Neural cell (in vitro differentiated cells): ENCODE data around the gene ADGRD1. TPM values are rescaled to one million over a fixed set of nuclear protein-coding genes. Genes with fewer than 3 reads are reported as not detected.

ENCODE experiments used
- H2AFZ ChIP-seq: fragments of 200-600, 300-800 bp; sonication (generic), shearing (Covaris generic); 2 replicates; pipeline ENCODE4 v1.6.0; 2014; ENCODE audit warnings: low read depth, mild to moderate bottlenecking, antibody characterized with exemption, low read length, moderate library complexity
- H3F3A ChIP-seq: fragments of 200-600 bp; shearing (Covaris generic); 2 replicates; pipeline ENCODE4 v1.6.1; 2016; ENCODE audit warnings: mild to moderate bottlenecking, moderate library complexity, mixed read lengths, antibody characterized with exemption, low read length; ENCODE audit not compliant: insufficient read depth, poor library complexity, severe bottlenecking
- H3K27ac ChIP-seq: fragments of 200-600, 300-800 bp; sonication (generic), shearing (Covaris generic); 2 replicates; pipeline ENCODE4 v1.5.1; 2014; ENCODE audit warnings: mild to moderate bottlenecking, low read length, moderate library complexity
- H3K27me3 ChIP-seq: fragments of 300-800, 200-600 bp; sonication (generic), shearing (Covaris generic); 2 replicates; pipeline ENCODE4 v1.6.0; 2014; ENCODE audit warnings: mild to moderate bottlenecking, low read depth, low read length, moderate library complexity; ENCODE audit not compliant: insufficient read depth
- H3K36me3 ChIP-seq: fragments of 300-800, 200-600 bp; sonication (generic), shearing (Covaris generic); 2 replicates; pipeline ENCODE4 v1.5.1; 2014; ENCODE audit warnings: mild to moderate bottlenecking, antibody characterized with exemption, low read length, moderate library complexity; ENCODE audit not compliant: insufficient read depth
- H3K4me2 ChIP-seq: fragments of 300-800, 200-600 bp; sonication (generic), shearing (Covaris generic); 2 replicates; pipeline ENCODE4 v1.6.0; 2014; ENCODE audit warnings: mild to moderate bottlenecking, low read length
- H3K4me3 ChIP-seq: fragments of 300-800, 200-600 bp; sonication (generic), shearing (Covaris generic); 2 replicates; pipeline ENCODE4 v1.5.1; 2014; ENCODE audit warnings: mild to moderate bottlenecking, low read length, moderate library complexity
- H3K79me2 ChIP-seq: fragments of 200-600 bp; shearing (Covaris generic); replicated peaks from 2 replicates; pipeline ENCODE4 v1.6.0; 2014; ENCODE audit warnings: mild to moderate bottlenecking, low read length, moderate library complexity; ENCODE audit not compliant: insufficient read depth
- H3K9ac ChIP-seq: fragments of 300-800, 200-600 bp; sonication (generic), shearing (Covaris generic); 2 replicates; pipeline ENCODE4 v1.6.1; 2016; ENCODE audit warnings: mild to moderate bottlenecking, low read length, mixed read lengths
- H3K9me2 ChIP-seq: fragments of 200-600 bp; shearing (Covaris generic); 2 replicates; pipeline ENCODE4 v1.6.1; 2016; ENCODE audit warnings: mild to moderate bottlenecking, low read length, mixed read lengths; ENCODE audit not compliant: insufficient read depth
- H3K9me3 ChIP-seq: fragments of 200-600, 300-800 bp; sonication (generic), shearing (Covaris generic); 2 replicates; pipeline ENCODE4 v1.6.1; 2016; ENCODE audit warnings: mild to moderate bottlenecking, mixed run types, low read length, moderate library complexity, mixed read lengths
- H4K20me1 ChIP-seq: fragments of 200-600 bp; shearing (Covaris generic); 2 replicates; pipeline ENCODE4 v1.6.1; 2016; ENCODE audit warnings: mild to moderate bottlenecking, mixed run types; ENCODE audit not compliant: insufficient read depth
- EP300 ChIP-seq: fragments of 450-650 bp; conservative IDR thresholded peaks from 2 replicates; pipeline ENCODE4 v1.6.1; 2014; ENCODE audit warnings: antibody characterized with exemption, mild to moderate bottlenecking, moderate library complexity; ENCODE audit not compliant: poor library complexity, severe bottlenecking
- EZH2 ChIP-seq: fragments of 200-600, 300-800 bp; shearing (Covaris generic), sonication (generic); IDR thresholded peaks from 2 replicates; pipeline ENCODE4 v1.6.1; 2014; ENCODE audit warnings: antibody characterized with exemption, low read length, borderline replicate concordance, mild to moderate bottlenecking; ENCODE audit not compliant: insufficient read depth, poor library complexity, severe bottlenecking
- MXI1 ChIP-seq: fragments of 450-650 bp; conservative IDR thresholded peaks from 2 replicates; pipeline ENCODE4 v1.6.1; 2014; ENCODE audit warnings: antibody characterized with exemption, mild to moderate bottlenecking; ENCODE audit not compliant: poor library complexity, severe bottlenecking
- POLR2AphosphoS5 ChIP-seq: IDR thresholded peaks from 2 replicates; pipeline ENCODE4 v1.6.1; 2012
- RAD21 ChIP-seq: fragments of 450-650 bp; conservative IDR thresholded peaks from 2 replicates; pipeline ENCODE4 v1.6.1; 2014; ENCODE audit warnings: antibody characterized with exemption, mild to moderate bottlenecking, moderate library complexity
- SMC3 ChIP-seq: fragments of 450-650 bp; conservative IDR thresholded peaks from 2 replicates; pipeline ENCODE4 v1.6.1; 2014; ENCODE audit warnings: antibody characterized with exemption, mild to moderate bottlenecking, moderate library complexity; ENCODE audit not compliant: poor library complexity
- TAF1 ChIP-seq: IDR thresholded peaks from 2 replicates; pipeline ENCODE4 v1.6.1; 2012; ENCODE audit warnings: low read depth
- polyA plus RNA-seq: library from polyadenylated mRNA; depleted of rRNA; stranded (reverse); fragments of >200 nt; gene quantifications from 2 replicates; pipeline ENCODE4 v1.2.3, GENCODE V29; 2014
- TF ChIP-seq, protein P1 (sequence below): IDR thresholded peaks from 2 replicates; pipeline ENCODE4 v1.6.1; 2012; ENCODE audit warnings: borderline replicate concordance
- TF ChIP-seq, protein P2 (sequence below): fragments of 450-650 bp; IDR thresholded peaks from 2 replicates; pipeline ENCODE4 v1.5.1; 2014; ENCODE audit warnings: antibody characterized with exemption, mild to moderate bottlenecking, moderate library complexity; ENCODE audit not compliant: poor library complexity, severe bottlenecking

The ADGRD1 gene
- polyA plus RNA-seq, 1 donor from 2014 or later, result 1.7 TPM

DNA sequence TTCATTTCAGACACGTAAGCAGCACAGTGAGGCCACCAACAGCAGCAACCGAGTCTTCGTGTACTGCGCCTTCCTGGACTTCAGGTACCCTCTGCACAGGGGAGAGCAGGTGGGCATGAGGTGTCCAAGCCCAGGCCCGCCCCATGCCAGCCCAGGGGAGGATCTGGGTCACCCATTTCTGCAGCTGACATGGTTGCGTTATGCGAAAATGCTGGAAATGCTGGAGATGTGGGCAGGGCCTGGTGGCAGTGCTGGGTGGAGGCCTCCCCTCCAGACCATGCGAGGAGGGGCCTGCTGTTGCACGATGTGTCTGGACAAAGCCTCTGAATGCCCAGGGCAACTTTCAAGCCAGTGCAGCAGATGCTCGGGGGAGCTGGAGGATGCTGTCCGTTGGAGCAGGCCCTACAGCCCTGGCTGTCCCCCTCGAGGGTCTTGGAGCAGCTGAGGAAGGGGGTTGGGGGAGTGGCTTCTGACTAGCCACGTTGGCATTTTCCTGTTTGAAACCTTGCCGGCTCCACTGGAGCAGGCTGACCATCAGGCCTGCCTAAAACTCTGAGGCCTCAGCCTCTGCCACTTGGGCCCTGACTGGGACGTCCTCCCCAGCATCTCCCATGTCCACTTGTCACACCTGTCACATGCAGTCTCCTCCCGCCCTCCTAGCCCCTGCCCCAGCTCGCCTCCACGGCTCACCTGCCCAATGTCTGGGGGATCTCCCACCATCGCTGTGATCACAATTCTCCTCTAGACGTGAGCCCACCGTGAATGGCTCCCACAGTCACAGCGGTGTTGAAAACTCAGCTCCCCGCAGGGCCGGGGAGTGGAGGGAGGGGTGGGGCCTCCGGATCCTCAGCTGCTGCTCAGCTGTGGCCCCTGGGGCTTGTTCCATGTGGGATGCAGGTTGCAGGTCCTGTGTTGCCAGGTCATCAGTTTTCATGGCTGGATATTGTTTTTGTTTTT is 123.4 kb downstream of the ADGRD1 start:
- TF ChIP-seq, protein P1, sequence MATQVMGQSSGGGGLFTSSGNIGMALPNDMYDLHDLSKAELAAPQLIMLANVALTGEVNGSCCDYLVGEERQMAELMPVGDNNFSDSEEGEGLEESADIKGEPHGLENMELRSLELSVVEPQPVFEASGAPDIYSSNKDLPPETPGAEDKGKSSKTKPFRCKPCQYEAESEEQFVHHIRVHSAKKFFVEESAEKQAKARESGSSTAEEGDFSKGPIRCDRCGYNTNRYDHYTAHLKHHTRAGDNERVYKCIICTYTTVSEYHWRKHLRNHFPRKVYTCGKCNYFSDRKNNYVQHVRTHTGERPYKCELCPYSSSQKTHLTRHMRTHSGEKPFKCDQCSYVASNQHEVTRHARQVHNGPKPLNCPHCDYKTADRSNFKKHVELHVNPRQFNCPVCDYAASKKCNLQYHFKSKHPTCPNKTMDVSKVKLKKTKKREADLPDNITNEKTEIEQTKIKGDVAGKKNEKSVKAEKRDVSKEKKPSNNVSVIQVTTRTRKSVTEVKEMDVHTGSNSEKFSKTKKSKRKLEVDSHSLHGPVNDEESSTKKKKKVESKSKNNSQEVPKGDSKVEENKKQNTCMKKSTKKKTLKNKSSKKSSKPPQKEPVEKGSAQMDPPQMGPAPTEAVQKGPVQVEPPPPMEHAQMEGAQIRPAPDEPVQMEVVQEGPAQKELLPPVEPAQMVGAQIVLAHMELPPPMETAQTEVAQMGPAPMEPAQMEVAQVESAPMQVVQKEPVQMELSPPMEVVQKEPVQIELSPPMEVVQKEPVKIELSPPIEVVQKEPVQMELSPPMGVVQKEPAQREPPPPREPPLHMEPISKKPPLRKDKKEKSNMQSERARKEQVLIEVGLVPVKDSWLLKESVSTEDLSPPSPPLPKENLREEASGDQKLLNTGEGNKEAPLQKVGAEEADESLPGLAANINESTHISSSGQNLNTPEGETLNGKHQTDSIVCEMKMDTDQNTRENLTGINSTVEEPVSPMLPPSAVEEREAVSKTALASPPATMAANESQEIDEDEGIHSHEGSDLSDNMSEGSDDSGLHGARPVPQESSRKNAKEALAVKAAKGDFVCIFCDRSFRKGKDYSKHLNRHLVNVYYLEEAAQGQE, result no peak

DNA sequence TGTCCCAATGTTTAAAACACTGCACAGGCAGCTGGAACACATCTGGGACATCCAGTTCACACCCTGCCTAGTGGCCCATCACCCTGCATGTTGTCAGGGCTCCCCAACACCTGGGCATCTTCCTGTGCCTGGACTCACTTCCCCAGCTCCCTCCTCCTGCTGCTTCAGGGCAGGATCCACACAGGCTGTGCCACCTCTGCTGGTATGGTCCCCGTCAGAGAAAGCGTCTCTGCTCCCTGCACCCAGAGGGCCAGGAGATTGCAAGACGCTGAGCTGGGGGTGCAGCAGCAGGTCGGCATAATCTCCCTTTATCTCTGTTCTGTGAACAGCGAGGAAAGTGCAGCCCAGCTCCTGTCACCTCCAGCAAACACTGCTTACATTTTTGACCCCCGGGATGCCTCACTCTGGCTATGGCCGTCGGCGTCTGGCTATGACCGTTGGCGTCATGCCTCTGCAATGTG is 124.3 kb downstream of the ADGRD1 start:
- H3F3A ChIP-seq, result no peaks in the 10 kb centered on the region
- H3K79me2 ChIP-seq, result no peaks in the 10 kb centered on the region
- TF ChIP-seq, protein P1, result no peak
- TF ChIP-seq EZH2 (no peak), POLR2AphosphoS5 (no peak), TAF1 (no peak), EP300 (no peak), SMC3 (no peak), RAD21 (no peak), MXI1 (no peak)
- TF ChIP-seq, protein P2, sequence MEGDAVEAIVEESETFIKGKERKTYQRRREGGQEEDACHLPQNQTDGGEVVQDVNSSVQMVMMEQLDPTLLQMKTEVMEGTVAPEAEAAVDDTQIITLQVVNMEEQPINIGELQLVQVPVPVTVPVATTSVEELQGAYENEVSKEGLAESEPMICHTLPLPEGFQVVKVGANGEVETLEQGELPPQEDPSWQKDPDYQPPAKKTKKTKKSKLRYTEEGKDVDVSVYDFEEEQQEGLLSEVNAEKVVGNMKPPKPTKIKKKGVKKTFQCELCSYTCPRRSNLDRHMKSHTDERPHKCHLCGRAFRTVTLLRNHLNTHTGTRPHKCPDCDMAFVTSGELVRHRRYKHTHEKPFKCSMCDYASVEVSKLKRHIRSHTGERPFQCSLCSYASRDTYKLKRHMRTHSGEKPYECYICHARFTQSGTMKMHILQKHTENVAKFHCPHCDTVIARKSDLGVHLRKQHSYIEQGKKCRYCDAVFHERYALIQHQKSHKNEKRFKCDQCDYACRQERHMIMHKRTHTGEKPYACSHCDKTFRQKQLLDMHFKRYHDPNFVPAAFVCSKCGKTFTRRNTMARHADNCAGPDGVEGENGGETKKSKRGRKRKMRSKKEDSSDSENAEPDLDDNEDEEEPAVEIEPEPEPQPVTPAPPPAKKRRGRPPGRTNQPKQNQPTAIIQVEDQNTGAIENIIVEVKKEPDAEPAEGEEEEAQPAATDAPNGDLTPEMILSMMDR, result no peak
- H3K9me3 ChIP-seq, result no peaks in the 10 kb centered on the region
- no peak overlapping the region for H2AFZ ChIP-seq
- no peaks in the 10 kb centered on the region for H3K36me3 ChIP-seq
- H3K27ac ChIP-seq, result no peak overlapping the region
- H4K20me1 ChIP-seq, result no peaks in the 10 kb centered on the region
- no peaks in the 10 kb centered on the region for H3K27me3 ChIP-seq
- no peak overlapping the region for H3K4me3 ChIP-seq
- no peaks in the 10 kb centered on the region for H3K9me2 ChIP-seq
- H3K9ac ChIP-seq, result no peak overlapping the region
- H3K4me2 ChIP-seq, result no peak overlapping the region

More for the DNA sequence above, 123.4 kb downstream of the ADGRD1 start:
- no peaks in the 10 kb centered on the region for H3K36me3 ChIP-seq
- no peak overlapping the region for H3K4me2 ChIP-seq
- no peak overlapping the region for H3K9ac ChIP-seq
- H3K27ac ChIP-seq, result no peak overlapping the region
- no peaks in the 10 kb centered on the region for H3K27me3 ChIP-seq
- H3K9me2 ChIP-seq, result no peaks in the 10 kb centered on the region
- H2AFZ ChIP-seq, result no peak overlapping the region
- H3K79me2 ChIP-seq, result no peaks in the 10 kb centered on the region
- no peaks in the 10 kb centered on the region for H3K9me3 ChIP-seq
- no peaks in the 10 kb centered on the region for H3F3A ChIP-seq
- no peaks in the 10 kb centered on the region for H4K20me1 ChIP-seq
- no peak overlapping the region for H3K4me3 ChIP-seq
